NCI-H1092 treated with DMSO at 0.1 percent for 48 hours (cell line): ENCODE results near the gene WASHC4.

Experiments used
- DNase-seq: peaks from one replicate; lab custom pipeline; 2025; lab: John Stamatoyannopoulos, UW

Gene WASHC4

DNA sequence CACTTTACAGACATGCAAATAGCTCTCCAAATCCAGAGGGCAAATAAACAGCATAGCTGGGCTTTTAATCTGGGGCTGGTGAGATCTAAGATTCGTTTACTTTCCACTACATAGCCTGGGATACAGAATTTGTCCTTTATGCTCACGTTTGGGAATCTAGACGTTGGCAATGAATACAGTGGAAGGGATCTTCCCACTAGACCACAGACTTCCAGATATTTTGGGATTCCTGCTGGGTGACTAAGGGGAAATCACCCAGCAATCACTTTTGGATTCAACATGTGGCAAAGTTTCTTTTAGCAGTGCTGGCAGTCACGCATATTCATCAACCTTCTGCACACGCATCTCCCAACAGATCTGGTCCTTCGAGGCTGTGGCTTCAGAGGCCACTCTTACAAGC lies 104.9 kb downstream of the WASHC4 start:
- no peak for DNase-seq

DNA sequence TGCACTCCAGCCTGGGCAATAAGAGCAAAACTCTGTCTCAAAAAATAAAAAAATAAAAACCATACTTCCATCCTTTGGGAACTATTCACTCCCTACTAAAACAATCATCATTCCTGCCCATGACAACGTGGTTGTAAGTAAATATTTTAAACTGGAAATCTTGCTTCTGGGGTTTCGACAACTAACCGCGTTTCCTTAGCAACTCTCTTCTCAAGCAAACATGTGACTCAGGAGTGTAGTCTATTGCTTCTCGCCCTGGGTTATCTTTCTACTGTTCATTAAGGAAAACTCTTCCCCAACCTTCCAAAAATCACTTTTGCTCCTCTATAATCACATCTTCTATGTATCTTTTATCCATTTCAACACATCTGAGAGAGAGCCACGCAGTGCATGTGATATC lies 106.6 kb downstream of the WASHC4 start:
- no peak for DNase-seq

DNA sequence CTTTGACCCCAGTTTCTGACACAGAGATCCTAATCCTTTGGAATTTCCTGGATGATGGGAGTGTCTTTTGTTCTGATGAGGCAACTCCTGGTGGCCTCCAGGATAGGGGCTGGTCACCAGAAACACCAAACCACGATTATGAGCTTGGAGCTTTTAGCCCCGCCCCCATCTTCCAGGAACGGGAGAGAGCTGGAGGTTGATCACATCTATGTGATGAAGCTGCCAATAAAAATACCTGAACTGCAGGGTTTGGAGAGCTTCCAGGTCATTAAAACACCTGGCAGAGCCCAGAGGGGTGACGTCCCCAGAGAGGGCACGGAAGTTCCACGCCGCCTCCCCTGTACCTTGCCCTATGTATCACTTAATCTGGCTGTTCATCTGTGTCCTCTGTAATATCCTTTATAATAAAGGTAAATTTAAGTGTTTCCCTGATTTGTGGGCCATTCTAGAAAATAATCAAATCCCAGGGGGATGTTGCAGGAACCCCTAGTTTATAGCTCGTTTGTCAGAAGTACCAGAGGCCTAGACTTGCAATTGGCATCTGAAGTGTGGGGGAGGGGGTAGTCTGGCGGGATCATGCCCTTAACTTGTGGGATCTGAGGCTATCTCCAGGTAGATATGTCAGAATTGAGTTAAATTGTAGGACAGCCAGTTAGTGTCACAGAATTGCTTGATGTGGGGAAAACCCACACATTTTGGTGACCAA lies 107.3 kb downstream of the WASHC4 start:
- DNase-seq: no peak

DNA sequence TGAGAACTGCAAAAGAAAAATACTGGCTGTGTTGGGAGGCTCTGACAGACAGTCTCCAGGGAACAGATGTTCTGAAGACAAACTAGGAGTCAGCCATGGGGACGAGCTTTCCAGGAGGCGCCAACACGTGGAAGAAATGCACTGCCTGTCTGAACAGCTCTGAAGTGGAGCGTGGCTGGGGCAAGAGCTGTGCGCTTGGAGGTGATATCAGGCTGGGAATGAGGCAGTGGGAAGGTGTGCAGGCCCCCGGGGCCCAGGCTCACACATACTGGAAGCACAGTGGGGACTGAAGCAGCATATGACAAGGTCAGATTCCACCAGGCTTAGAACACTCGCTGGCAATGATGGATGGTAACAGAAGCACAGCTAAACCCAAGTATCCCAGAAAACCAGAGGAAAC lies 110.9 kb downstream of the WASHC4 start:
- DNase-seq: no peak
